ENCODE data around the gene LRMDA.

DNA sequence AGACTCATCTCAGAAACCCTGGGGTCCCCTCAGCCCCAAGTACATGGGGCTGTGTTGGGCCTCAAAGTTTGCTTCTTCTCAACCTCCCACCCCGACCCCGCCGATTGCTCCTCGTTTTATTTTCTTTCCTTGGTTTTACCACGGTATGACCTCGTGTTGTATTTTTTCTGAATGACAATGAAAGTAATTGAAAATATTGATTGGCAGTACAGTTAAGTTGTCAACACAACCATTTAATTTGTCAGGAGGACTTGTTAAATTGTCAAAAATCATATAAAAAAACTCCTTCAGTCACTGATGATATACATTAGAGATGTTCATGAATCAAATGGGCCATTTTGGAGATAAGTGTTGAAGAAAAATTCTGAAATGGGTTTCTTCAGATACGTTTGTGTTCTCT is 520.7 kb downstream of the LRMDA start:
- TF ChIP-seq, protein P1, sequence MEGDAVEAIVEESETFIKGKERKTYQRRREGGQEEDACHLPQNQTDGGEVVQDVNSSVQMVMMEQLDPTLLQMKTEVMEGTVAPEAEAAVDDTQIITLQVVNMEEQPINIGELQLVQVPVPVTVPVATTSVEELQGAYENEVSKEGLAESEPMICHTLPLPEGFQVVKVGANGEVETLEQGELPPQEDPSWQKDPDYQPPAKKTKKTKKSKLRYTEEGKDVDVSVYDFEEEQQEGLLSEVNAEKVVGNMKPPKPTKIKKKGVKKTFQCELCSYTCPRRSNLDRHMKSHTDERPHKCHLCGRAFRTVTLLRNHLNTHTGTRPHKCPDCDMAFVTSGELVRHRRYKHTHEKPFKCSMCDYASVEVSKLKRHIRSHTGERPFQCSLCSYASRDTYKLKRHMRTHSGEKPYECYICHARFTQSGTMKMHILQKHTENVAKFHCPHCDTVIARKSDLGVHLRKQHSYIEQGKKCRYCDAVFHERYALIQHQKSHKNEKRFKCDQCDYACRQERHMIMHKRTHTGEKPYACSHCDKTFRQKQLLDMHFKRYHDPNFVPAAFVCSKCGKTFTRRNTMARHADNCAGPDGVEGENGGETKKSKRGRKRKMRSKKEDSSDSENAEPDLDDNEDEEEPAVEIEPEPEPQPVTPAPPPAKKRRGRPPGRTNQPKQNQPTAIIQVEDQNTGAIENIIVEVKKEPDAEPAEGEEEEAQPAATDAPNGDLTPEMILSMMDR (conservative IDR thresholded peaks at IDR 0.05; ENCODE audit: low read depth, low read length) = no peak
- TF ChIP-seq EZH2phosphoT487 (IDR thresholded peaks at IDR 0.05; ENCODE audit: borderline replicate concordance, low read length) = 0 out of 2 replicates have a peak, but pooled peaks have one; percentile 40
